Germinal center (tissue), 1 donor: ENCODE measurements around the gene NFKBIA.
"Not testable (repeated sequence)": the region's sequence is repeated elsewhere in the genome, so short reads cannot be mapped to it uniquely, and the experiment has no call there.

Source experiments
- DNase-seq: peaks from one replicate; pipeline ENCODE4 v3.0.0; 2012; ENCODE audit warnings: mixed read lengths, low spot score

NFKBIA gene

DNA sequence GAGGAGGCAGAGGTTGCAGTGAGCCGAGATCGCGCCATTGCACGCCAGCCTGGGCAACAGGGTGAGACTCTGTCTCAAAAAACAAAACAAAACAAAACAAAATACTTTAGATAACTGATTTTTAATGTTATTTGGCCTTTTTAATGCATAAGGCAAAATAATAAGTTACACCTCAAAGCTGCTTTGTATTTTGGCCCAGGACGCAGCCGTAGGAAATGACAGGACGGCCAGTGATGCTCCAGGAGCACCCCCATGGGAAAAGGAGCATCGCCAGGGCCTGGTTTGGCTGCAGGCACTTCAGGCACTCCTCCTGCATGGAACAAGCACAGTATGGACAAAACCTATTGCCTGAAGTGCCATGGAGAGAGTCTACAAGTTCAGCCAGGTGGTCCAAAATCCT lies 3.5 kb upstream of the NFKBIA start:
- DNase-seq, result no peak

DNA sequence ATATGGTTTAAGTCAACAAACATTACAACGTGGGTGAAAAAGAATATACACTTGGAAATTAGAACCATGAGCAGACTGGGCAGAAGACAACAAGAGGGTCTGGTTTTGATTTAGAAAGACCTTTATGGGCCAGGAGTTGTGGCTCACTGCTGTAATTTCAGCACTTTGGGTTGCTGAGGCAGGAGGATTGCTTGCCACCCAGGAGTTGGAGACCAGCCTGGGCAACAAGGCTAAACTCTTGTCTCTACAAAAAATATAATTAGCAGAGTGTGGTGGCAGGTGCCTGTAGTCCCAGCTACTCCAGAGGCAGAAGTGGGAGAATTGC lies 2.7 kb upstream of the NFKBIA start:
- DNase-seq, result no peak

DNA sequence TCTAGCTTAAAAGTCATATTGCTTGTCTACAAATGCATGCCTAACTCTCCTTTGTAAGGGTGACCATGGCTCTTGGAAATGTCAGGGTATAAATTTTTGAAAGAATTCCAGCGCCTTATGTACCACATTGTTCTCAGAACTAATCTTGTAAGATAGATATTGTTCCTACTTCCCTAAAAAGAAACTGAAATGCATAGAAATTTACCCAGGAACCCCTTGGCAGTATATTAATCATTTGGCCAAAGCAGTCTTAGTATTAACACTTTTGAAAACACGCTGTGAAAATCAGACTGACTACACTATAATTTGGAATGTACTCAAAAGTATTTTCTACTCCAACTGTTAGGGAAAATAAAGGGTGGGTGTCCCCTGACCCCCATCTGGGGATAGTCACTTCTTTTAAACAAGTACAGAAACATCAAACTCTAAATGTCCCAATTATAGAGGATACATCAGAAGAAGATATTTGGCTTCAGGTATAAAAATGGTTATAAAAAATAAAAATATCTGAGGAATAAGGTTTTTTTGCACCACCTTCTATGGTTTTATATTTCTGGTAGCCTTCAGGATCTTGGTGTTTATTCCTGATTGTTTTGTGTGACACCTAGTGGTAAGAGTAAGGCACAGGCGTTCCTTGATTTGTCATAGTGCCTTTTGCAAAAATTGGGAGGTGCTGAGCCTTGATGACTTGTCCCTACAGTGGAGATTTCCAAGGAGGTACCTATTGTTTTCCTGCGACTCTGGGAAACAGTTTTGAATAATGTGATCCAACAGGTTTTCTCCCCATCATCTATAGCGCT lies 2.2 kb upstream of the NFKBIA start:
- DNase-seq, result peak; percentile 62

DNA sequence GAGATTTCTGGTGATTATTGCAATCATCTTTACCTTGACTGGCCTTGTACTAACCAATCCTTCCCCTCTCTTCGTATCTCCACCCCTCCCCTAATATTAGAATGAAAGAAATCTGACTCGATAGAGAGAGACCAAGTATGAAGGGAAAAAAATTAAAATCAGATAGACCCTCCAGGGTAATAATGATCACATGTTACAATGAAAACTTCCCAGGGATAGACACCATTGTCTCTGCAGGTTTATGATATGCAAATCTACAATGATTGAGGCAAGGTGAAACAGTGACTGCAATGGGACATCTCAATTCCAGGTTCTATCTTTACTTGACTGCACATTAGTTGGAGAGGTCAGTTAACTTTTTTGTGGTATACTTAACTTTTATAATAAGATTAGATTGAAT lies 1.5 kb upstream of the NFKBIA start:
- DNase-seq, result no peak

DNA sequence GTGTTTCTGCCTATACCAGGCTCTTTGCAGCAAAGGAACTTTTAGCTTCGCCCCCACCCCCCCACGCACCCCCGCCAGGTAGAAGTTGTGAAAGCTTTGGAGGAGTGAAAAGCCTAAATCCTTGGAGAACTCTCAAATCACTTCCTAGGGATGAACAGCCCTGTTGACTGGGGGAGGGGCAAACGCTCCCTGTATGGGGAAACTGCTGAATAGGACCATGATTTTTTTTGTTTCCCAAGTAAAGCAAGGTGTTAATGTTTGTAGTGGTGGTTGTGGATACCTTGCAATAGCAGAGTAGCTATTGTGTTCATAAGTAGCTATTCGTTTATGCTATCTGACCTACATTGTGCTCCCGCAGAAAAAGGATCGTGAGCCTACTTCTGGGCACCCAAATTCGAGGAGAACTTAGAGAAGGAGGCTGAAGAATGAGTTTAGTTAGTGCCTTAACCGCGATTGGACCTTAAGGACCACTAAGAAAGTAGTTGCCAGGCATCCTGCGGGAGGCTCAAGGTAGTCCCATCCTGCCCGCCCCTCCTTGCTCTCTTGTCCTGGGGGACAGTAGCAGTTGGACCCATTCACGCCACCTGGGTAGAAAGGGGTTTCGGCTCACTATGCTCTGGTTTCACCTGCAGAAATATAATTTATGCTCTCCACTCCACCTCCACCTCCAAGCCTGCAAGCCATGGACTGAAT lies 901 bp upstream of the NFKBIA start:
- no peak for DNase-seq

DNA sequence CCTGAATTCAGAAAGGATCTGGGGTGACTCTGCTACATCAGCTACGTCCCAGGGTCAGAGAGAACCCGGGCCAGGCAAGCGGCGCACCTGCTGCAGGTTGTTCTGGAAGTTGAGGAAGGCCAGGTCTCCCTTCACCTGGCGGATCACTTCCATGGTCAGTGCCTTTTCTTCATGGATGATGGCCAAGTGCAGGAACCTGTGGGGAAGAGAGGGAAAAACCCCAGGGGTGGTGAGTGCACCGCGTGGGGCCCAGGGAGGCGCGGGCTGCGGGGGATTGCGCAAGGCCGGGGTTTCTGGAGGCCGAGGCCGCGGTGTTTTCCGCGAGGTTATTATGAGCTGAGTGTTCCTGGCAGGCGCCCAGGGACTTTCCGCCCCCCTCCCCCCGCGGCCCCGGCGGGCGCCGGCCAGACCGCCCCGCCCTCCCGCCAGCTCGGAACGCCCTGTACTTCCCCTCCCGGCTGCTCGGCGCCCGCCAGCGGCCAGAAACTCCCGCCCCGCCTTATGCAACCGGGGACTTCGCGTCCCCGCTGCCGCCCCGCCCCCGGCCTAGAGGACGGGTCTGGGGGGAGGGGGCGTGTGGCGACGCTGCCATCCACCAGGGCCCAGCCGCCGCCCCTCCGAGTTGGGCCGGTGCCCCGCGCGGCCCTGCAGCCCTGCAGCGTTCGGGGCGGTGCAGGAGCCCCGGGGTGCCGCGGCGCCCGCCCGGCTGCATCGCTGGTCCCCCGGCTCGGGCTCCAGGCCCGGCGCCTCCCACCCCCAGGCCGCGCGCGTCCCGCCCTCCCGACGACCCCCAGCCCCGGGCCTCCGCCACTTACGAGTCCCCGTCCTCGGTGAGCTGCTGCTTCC lies 723 bp downstream of the NFKBIA start:
- DNase-seq, result peak; percentile 91

DNA sequence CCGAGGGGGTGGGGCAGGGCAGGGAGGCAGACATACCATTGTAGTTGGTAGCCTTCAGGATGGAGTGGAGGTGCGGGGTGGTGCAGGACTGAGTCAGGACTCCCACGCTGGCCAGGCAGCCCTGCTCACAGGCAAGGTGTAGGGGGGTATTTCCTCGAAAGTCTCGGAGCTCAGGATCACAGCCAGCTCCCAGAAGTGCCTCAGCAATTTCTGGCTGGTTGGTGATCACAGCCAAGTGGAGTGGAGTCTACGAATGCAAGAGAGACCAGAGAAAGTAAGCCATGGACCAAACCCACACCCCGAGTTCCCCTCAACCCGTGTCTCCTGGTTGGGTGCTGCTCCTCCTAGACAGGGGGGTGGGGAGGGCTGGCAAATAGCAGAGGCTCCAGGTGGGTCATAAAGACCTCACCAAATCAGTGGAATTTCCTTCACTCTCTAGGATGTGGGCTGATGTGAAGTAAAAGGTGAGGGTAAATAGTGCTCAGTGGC lies 1.4 kb downstream of the NFKBIA start:
- no peak for DNase-seq

DNA sequence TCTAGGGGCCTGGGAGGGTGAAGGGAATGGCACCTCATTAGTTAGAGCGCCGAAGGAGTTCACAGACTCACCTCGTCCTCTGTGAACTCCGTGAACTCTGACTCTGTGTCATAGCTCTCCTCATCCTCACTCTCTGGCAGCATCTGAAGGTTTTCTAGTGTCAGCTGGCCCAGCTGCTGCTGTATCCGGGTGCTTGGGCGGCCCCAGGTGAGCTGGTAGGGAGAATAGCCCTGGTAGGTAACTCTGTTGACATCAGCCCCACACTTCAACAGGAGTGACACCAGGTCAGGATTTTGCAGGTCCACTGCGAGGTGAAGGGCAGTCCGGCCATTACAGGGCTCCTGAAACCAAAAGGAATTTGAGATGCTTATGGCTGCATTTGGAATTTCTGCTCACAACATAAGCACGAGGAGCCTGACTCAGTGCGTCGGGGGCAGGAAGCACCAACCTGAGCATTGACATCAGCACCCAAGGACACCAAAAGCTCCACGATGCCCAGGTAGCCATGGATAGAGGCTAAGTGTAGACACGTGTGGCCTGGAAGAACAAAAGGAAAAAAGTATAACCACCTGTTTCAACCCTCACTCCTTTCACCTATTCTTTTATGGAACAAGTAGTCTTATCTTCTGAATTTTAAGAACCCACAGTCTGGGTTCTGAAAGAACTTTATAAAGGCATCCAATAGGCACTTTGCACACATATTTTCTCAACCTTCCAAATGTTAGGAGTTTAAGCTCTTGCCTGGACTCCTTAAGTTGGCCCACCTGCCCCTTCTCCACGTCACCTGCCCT lies 2.0 kb downstream of the NFKBIA start:
- DNase-seq, result no peak

DNA sequence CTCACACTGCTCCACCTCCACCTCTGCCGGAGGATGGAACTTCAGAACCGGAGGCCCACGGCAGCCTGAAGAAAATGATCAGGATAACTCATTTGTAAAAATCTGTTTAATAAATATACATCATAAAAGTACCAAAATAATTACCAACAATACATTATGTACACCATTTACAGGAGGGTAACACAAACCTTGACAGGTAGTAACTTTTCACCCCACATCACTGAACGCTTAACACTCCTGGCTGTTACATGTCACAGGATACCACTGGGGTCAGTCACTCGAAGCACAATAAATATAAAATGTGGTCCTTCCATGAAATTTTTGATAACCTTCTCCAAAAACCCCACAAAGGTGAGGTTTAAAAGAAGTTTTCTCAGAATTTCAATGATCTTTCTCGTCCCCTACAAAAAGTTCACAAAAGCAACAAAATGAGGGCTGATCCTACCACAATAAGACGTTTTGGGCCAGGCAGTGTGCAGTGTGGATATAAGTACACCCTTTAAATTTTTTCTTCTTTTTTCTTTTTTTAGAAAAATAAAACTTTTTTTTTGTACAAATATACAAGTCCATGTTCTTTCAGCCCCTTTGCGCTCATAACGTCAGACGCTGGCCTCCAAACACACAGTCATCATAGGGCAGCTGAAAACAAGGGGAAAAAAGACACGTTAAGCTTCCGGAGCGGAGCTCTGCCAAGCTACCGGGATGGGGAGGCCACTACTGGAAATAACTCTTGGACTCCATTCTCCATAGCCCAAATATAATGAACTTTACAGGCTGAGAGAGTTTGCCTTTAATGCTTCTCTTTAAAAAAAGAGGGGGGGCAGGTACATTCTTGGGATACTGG lies 2.9 kb downstream of the NFKBIA start:
- no peak for DNase-seq

DNA sequence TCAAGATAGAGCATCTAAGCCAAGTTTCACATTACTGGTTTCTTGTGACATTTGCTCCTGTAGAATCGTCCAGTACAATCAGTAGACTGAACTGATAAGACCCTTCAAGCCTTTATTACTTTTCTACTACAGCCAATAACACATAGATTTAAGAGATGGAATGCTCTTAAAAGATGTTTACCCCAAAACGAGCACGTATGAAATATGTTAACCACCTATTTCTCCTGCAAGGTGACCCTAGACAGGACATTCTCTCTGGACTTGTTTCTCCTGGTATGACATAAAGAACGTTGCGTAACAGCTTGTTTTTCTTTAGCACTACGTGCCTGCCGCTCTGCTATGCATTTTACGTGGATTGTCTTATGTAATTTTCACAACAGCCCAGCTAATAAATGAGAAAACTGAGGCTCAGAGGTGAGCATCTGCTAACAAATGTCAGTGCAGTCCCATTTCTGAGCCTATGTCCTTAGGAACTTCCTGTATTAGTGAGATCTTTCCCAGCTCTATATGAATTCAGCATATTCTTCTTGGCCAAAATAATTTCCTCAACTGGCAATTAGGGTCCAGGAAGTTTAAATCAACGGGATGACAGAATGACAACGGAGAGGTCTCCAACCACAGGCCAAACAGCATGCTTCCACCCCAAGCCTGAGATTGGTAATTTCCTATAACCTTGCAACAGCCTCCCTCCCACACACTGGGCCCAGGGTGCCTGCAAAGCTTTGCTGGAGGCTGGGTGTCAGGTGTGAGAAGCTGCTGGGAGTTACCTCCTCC lies 3.7 kb downstream of the NFKBIA start:
- DNase-seq, result no peak

DNA sequence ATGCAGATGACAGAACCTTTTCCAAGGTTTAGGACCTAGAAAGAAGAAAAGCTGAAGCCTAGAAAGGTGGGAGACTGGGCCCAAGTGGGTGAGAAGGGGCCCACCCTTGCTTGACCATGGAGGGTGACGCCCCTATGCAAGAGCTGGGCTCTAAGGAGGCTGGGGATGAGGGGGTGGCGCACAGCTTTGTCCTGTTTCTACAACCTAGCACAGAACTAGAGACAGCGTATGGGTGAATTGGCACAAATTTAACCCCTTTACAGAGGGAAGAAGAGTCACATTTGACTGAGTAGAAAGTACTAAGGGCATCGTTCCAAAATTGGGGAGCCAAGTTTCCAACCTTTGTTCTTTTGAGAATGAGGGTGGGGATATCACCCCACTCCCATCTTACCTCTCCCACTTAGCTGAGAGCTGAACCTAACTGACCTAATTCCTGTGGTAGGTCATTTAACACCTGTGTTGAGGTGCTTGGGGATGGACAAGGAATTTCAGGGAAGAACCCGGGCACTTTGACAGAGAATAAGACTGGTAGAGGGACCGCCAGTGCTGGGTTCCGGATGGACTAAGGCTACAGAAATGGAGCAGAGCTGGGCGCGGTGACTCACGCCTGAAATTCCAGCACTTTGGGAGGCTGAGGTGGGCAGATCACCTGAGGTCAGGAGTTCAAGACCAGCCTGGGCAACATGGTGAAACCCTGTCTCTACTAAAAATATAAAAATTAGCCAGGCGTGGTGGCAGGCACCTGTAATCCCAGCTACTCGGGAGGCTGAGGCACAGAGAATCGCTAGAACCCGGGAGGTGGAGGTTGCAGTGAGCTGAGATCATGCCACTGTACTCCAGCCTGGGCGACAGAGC lies 5.2 kb downstream of the NFKBIA start:
- no peak for DNase-seq

DNA sequence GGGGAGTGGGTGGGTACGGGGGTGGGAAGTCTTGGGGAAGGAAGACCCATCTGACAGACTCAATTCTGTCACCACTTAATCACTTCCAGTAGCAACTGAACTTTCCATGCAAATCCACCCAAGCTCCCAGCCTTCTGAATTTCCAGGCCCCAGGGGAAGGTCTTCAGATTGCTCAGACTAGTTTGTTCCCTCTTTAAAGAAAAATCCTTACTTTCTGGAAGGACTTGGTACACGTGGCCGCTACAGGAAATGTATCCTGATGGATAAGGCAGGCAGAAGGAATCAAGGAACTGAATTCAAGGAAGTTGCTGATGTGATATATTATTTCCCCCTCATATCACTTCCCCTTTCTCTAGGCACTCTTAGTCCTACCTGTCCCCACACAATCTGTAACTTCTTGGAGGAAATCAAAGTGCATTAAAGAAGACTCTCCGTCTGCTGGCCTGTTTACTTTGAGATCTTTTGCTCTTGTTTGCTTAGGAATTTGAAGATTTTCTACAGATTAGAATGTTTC lies 6.4 kb downstream of the NFKBIA start:
- DNase-seq, result peak; percentile 46

DNA sequence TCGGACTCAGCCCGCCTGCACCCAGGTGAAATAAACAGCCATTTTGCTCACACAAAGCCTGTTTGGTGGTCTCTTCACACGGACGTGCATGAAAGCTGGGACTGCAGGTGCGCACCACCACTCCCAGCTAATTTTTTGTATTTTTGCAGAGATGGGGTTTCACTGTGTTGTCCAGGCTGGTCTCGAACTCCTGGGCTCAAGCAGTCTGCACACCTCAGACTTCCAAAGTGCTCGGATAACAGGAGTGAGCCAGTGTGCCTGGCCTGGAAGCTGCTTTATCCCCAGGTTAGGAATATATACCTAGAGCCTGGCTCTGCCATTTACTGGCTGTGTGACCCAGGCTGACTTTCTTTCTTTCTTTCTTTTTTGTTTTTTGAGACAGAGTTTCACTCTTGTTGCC lies 7.9 kb downstream of the NFKBIA start:
- not testable (repeated sequence) for DNase-seq

DNA sequence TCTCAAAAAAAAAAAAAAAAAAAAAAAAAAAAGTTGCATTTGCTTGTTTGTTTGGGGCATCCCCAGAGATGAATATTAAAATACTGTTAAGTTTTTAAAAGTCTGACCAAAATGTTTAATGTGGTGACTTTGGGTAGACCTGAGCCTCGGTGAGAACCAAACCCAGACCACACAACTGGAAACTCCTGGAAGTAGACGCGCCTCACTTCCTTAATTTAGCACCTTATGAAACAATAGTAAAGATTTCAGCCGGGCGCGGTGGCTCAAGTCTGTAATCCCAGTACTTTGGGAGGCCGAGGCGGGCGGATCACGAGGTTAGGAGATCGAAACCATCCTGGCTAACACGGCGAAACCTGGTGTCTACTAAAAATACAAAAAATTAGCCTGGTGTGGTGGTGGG lies 9.3 kb downstream of the NFKBIA start:
- DNase-seq, result no peak

DNA sequence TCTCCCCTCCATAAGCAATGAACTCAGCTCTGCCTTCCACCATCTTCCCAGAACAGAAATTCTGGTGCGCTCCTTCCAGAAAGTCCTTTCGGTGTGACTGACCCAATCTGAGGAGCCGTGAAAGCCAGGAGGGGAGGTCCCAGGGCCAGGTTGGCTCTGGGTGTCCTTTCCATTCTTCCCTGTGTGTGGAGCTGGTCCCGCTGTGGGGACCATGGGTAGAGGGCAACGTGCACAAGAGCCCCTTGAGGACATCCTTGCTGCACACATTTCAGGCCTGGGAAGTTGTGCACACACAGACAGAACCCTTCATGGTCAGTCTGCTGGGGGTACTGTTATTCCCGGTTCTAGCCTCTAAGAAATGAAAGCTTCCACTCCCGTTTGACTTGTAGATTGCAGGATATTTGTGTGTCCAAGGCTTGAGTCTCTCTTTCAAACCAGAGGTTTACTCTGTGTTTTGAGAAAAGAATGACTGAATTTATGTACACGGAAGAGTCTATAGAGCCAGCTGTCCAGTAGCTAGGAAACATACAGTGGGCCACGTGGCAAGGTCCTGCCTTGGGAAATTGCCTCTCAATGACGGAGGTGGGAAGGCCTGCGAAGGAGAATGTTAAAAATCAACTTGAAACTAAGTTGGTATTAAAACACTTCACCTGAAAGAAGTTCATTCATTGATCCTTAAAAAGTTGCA lies 10.1 kb downstream of the NFKBIA start:
- DNase-seq, result no peak

DNA sequence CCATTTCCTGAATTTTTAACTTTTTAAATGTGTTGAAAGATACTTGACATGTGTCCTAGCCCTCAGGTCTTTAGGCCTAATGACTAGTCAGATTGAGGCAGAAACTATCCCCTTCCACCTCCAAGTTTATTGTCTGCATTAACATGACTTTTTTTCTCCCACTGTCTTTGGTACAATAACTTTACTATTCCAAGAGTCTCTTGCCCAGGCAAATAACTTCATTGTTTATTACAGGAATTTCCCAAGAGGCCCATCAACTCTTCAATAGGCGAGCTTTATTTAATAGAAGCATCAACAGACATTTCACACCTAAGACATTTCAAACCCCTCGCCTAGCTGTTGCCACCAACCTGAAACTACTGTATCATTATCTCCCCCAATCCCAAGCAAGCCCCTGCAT lies 10.7 kb downstream of the NFKBIA start:
- no peak for DNase-seq

DNA sequence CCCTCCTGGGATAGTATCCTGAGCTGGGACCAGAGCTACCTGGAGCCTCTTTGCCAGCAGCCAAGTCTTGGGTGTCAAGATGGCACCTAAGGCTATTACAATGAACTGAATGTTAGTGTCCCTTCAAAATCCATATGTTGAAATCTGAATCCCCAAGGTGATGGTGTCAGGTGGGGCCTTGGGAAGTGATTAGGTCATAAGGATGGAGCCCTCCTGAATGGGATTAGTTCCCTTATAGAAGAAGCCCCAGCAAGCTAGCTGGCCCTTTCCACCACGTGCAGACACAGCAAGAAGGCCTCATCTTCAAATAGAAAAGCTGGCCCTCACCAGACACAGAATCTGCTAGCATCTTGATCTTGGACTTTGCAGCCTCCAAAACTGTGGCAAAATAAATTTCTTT lies 12.4 kb downstream of the NFKBIA start:
- no peak for DNase-seq

DNA sequence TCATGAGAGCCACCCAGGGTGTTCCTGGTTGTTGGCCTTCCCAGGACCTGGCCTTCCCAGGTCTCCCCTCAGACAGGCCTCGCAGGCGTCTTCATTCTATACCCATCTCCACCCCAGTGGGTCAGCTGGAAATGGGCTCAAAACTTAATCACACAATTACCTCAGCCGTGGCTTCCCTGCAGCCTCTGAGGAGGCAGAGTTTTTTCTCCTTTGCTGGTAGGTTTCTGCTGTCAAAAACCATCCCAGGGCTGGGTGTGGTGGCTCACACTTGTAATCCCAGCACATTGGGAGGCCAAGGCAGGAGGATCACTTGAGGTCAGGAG lies 13.2 kb downstream of the NFKBIA start:
- DNase-seq, result no peak
